Pancreas (tissue), 10 donors: Measurements from ENCODE around the gene SYT8. TPM values are rescaled to one million over a fixed set of nuclear protein-coding genes. Genes with fewer than 3 reads are reported as not detected.

Experiments used
- ATAC-seq, 4 donors: fragments of 200-7000 bp; cut with Tn5 transposase; one replicate each; pipeline versions ENCODE4 v1.8.0 to v1.9.1; 2020; ENCODE audit warnings: mild to moderate bottlenecking in 4 of 4, moderate library complexity in 4 of 4
- DNase-seq, 6 donors: peaks; one replicate each; pipeline ENCODE4 v3.0.0-alpha.2; 2020
- FAIRE-seq: peaks from 2 replicates; lab custom pipeline; 2012; peaks lifted over from hg19 to GRCh38; lab: Jason Lieb, UNC
- H3K27ac ChIP-seq, 4 donors: fragments of 200-600 bp; sonication (generic); 1 replicate in 3 of 4; 2 replicates in 1 of 4; pipeline versions ENCODE4 v1.5.0 to v1.8.0; 2020
- H3K27me3 ChIP-seq, 4 donors: fragments of 200-600 bp; one replicate each; pipeline ENCODE4 v1.8.0; 2021
- H3K36me3 ChIP-seq, 3 donors: fragments of 200-600 bp; sonication (generic) in 1 of 3; one replicate each; pipeline versions ENCODE4 v1.5.0 to v1.8.0; 2020 to 2021
- H3K4me1 ChIP-seq, 3 donors: fragments of 200-600 bp; one replicate each; pipeline ENCODE4 v1.8.0; 2021
- H3K4me3 ChIP-seq, 4 donors: fragments of 200-600 bp; sonication (generic) in 2 of 4; one replicate each; pipeline versions ENCODE4 v1.5.0 to v1.8.0; 2020 to 2021
- H3K9me3 ChIP-seq, 4 donors: fragments of 200-600 bp; one replicate each; pipeline ENCODE4 v1.8.0; 2021
- WGBS, 2 donors: extraction: QIAGEN DNeasy Blood & Tissue Kit; methylation state at CpG; one replicate each; pipeline ENCODE4 v1.1.7; 2013; 5-methylcytosine and 5-hydroxymethylcytosine counted together
- intact Hi-C, 3 donors: fragments of 100-400 bp; cut with DNase I; formaldehyde crosslinking; loops; one replicate each; pipeline versions ENCODE4 v1.11.1 to v1.14.2; 2022
- polyA plus RNA-seq, 2 donors: library from polyadenylated mRNA; stranded (reverse); fragments of 200-250 nt; gene quantifications; one replicate each; pipeline ENCODE4 v1.2.3, GENCODE V29; 2013
- total RNA-seq, 6 donors: library from RNA; stranded (reverse); fragmentation: NEBNext Ultra II Directional in 4 of 6; extraction: Animal tissue kit (Norgen Biotek cat#: 25700) in 4 of 6; gene quantifications; one replicate each; pipeline versions ENCODE4 v1.2.1 to v1.2.4, GENCODE V29; 2021 to 2023
- TF ChIP-seq, protein P1 (sequence below), 4 donors: fragments of 200-600 bp; sonication (generic) in 3 of 4; IDR thresholded peaks; one replicate each; pipeline versions ENCODE4 v1.5.0 to v1.8.0; 2021; ENCODE audit warnings: antibody characterized with exemption in 4 of 4
- donor health status: healthy with polysubstance abuse.
- donor health status: DM: no; HTN: no; CAD: no; lungs with moderate emphysema.
- donor health status: DM: no; HTN: no; CAD: no.
- donor health status: control.
- donor health status: control.
- donor health status: Bipolar disorder and iron deficiency.
- donor health status: DM: yes; HTN: yes; CAD: no.
- donor health status: DM: no; HTN: no; CAD: no.
- donor health status: DM: no; HTN: no; CAD: no.
- donor health status: DM: yes; HTN: yes; CAD: no.

SYT8 gene
- total and polyA plus RNA-seq, 8 donors = 3.6 to 64.8 (median 16.9) TPM

DNA sequence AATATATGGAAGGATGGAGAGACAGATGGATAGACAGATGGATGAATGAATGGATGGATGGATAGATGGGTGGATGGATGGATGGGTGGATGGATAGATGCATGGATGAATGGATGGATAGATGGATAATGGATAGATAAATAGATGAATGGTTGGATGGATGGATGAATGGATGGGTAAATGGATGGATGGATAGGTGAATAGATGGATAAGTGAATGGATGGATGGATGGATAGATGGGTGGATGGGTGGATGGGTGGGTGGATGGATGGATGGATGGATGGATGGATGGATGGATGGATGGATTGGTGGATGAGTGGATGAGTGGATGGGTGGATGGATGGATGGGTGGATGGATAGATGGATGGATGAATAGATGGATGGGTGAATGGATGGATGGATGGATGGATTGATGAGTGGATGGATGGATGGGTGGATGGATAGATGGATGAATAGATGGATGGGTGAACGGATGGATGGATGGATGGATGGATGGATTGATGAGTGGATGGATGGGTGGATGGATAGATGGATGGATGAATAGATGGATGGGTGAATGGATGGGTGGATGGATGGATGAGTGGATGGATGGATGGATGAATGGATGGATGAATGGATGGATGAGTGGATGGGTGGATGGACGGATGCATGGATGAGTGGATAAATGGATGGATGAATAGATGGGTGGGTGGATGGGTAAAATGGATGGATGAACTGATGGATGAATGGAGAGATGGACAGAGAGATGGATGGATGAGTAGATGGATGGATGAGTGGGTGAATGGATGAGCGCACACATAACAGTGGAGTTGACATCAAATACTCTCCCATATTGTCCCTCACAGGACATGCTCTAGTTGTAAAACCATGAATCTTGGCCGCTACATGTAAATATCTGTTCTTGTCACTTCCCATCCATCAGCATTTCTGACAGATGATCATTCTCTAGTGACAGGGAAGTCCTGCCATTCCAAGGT lies 26.9 kb downstream of the SYT8 start:
- Histone ChIP-seq H3K4me3 (no peak overlapping the region), H3K27ac (no peak overlapping the region), H3K36me3 (no peaks in the 10 kb centered on the region), H3K9me3 (no peaks in the 10 kb centered on the region), H3K27me3 (no peaks in the 10 kb centered on the region), H3K4me1 (peaks cover 8 to 21% (median 12%) of the 10 kb centered on the region in 3 donors)
- ATAC-seq (no peak), DNase-seq (no peak), FAIRE-seq (no peak)
- intact Hi-C loops = no loop called here
- TF ChIP-seq, protein P1, sequence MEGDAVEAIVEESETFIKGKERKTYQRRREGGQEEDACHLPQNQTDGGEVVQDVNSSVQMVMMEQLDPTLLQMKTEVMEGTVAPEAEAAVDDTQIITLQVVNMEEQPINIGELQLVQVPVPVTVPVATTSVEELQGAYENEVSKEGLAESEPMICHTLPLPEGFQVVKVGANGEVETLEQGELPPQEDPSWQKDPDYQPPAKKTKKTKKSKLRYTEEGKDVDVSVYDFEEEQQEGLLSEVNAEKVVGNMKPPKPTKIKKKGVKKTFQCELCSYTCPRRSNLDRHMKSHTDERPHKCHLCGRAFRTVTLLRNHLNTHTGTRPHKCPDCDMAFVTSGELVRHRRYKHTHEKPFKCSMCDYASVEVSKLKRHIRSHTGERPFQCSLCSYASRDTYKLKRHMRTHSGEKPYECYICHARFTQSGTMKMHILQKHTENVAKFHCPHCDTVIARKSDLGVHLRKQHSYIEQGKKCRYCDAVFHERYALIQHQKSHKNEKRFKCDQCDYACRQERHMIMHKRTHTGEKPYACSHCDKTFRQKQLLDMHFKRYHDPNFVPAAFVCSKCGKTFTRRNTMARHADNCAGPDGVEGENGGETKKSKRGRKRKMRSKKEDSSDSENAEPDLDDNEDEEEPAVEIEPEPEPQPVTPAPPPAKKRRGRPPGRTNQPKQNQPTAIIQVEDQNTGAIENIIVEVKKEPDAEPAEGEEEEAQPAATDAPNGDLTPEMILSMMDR (IDR thresholded peaks at IDR 0.05) = no peak
- WGBS, 2 donors = 91 to 93% methylated on average over 4 of the region's 4 CpGs

DNA sequence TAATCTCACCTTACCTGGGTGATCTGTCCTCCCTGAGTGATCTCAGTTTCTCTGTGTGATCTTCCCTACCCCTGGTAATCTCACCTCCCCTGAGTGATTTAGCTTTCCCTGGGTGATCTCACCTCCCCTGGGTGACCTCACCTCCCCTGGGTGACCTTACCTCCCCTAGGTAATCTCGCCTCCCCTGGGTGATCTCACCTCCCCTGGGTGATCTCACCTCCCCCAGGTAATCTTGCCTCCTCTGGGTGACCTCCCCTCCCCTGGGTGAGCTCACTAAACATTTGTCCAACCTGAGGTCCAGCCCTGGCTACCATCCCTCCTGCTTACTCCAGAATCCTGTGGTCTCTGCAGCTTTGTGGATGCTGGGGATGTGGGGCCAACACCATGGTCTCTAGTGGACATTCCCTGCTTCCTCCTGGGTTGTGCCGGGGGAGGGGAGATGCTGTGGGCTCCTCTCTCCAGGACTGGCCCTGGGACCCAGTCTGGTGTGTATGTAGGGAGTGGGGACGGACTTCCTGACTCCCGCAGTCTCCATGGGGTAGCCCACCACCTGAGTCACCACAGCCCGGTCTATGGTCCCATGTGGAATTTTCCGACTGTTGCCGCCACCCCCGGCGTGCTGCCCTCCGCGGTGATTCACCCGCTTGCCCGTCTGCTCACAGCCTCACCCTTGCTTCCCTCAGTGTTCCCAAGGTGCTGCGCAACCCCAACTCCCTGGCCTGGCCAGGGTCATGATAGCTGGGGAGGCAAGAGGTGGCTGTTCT lies 28.0 kb downstream of the SYT8 start:
- peaks cover 8 to 21% (median 12%) of the 10 kb centered on the region in 3 donors for H3K4me1 ChIP-seq
- 82 to 91% methylated on average over 14 of the region's 14 CpGs for WGBS, 2 donors
- peak in 1 of 6 donors; percentile 59 for DNase-seq
- H3K36me3 ChIP-seq = no peaks in the 10 kb centered on the region
- TF ChIP-seq, protein P1 (IDR thresholded peaks at IDR 0.05) = no peak
- H3K27me3 ChIP-seq = no peaks in the 10 kb centered on the region
- FAIRE-seq = no peak
- H3K9me3 ChIP-seq = no peaks in the 10 kb centered on the region
- no peak overlapping the region for H3K4me3 ChIP-seq
- peak overlapping the region in 3 of 4 donors; percentile 8 to 57 (median 51) for H3K27ac ChIP-seq
- intact Hi-C loops = no loop called here
- peak; percentile 10 to 47 (median 27) for ATAC-seq

GRCh38 chr11:1863352-1864216 lies 28.8 kb downstream of the SYT8 start:
- Histone ChIP-seq H3K4me3 (no peak overlapping the region), H3K9me3 (no peaks in the 10 kb centered on the region), H3K36me3 (no peaks in the 10 kb centered on the region), H3K27ac (peak overlapping the region in 3 of 4 donors; percentile 8 to 57 (median 51)), H3K4me1 (peaks cover 8 to 21% (median 12%) of the 10 kb centered on the region in 3 donors), H3K27me3 (no peaks in the 10 kb centered on the region)
- TF ChIP-seq, protein P1 (IDR thresholded peaks at IDR 0.05) = no peak
- intact Hi-C loops = no loop called here
- DNase-seq = peak; percentile 79 to 93 (median 88)
- no peak for FAIRE-seq
- WGBS, 2 donors = 19 to 21% methylated on average over 25 to 27 of the region's 27 CpGs
- ATAC-seq = peak; percentile 91 to 95 (median 93)

DNA sequence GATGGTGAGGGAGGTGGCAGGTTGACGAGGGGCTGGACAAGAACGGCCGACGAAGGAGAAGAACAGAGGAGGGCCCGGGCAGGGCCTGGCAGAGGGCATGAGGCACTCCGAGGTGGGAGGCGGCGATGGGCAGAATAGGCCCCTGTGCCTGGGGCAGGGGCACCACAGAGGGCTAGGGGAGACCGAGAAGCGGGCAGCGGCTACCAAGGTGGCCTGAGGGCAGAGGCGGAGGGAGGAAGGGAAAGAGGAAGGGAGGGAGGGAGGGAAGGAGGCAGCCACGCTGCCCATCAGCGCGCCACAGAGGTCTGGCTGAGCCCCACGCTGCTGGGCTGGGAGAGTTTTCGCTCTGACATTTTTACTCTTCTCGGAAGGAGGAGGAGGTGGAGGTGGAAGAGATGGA lies 29.4 kb downstream of the SYT8 start:
- peak in 3 of 6 donors; percentile 47 to 81 (median 58) for DNase-seq
- intact Hi-C loops = no loop called here
- ATAC-seq = peak in 1 of 4 donors; percentile 3
- peak overlapping the region in 1 of 4 donors; percentile 8 for H3K27ac ChIP-seq
- H3K27me3 ChIP-seq = no peaks in the 10 kb centered on the region
- no peak for FAIRE-seq
- H3K36me3 ChIP-seq = no peaks in the 10 kb centered on the region
- WGBS, 2 donors = 84 to 88% methylated on average over 15 to 18 of the region's 18 CpGs
- peaks cover 8 to 21% (median 12%) of the 10 kb centered on the region in 3 donors for H3K4me1 ChIP-seq
- TF ChIP-seq, protein P1 (IDR thresholded peaks at IDR 0.05) = no peak
- H3K4me3 ChIP-seq = peak overlapping the region in 1 of 4 donors; percentile 7
- no peaks in the 10 kb centered on the region for H3K9me3 ChIP-seq
